VCaP (cell line): Measurements from ENCODE around the gene PLA2G6.

ENCODE experiments used
- H3K27ac ChIP-seq: fragments of 450-650 bp; 2 replicates; pipeline ENCODE4 v1.5.1; 2017
- CTCF ChIP-seq: fragments of 450-650 bp; conservative IDR thresholded peaks from 2 replicates; pipeline ENCODE4 v1.5.1; 2017; ENCODE audit warnings: mild to moderate bottlenecking, moderate library complexity

Gene PLA2G6

GRCh38 chr22:38068641-38069371 lies 112.8 kb downstream of the PLA2G6 start:
- H3K27ac ChIP-seq, result peak overlapping the region; percentile 52

GRCh38 chr22:38067761-38068360 lies 113.8 kb downstream of the PLA2G6 start:
- no peak overlapping the region for H3K27ac ChIP-seq
- no peak for TF ChIP-seq CTCF

More at GRCh38 chr22:38068641-38069371, 112.8 kb downstream of the PLA2G6 start:
- TF ChIP-seq CTCF, result no peak

- no peak overlapping the region for H3K27ac ChIP-seq
- TF ChIP-seq CTCF, result no peak
These were observed 114.6 kb downstream of the PLA2G6 start for GRCh38 chr22:38067028-38067415.

- H3K27ac ChIP-seq, result no peak overlapping the region
- TF ChIP-seq CTCF, result no peak
These were observed 115.1 kb downstream of the PLA2G6 start for GRCh38 chr22:38066381-38067027.

GRCh38 chr22:38065539-38065938 lies 116.1 kb downstream of the PLA2G6 start:
- no peak for TF ChIP-seq CTCF
- no peak overlapping the region for H3K27ac ChIP-seq

GRCh38 chr22:38062791-38063190 lies 118.8 kb downstream of the PLA2G6 start:
- TF ChIP-seq CTCF, result no peak
- H3K27ac ChIP-seq, result peak overlapping the region; percentile 66
